C4-2B (cell line): ENCODE results near the gene PKD2L1.

Experiments
- ZFX ChIP-seq: fragments of 450-650 bp; IDR thresholded peaks from 2 replicates; pipeline ENCODE4 v1.6.1; 2017
- TF ChIP-seq, protein P1 (sequence below): fragments of 450-650 bp; conservative IDR thresholded peaks from 2 replicates; pipeline ENCODE4 v1.5.1; 2017; ENCODE audit warnings: mild to moderate bottlenecking

DNA sequence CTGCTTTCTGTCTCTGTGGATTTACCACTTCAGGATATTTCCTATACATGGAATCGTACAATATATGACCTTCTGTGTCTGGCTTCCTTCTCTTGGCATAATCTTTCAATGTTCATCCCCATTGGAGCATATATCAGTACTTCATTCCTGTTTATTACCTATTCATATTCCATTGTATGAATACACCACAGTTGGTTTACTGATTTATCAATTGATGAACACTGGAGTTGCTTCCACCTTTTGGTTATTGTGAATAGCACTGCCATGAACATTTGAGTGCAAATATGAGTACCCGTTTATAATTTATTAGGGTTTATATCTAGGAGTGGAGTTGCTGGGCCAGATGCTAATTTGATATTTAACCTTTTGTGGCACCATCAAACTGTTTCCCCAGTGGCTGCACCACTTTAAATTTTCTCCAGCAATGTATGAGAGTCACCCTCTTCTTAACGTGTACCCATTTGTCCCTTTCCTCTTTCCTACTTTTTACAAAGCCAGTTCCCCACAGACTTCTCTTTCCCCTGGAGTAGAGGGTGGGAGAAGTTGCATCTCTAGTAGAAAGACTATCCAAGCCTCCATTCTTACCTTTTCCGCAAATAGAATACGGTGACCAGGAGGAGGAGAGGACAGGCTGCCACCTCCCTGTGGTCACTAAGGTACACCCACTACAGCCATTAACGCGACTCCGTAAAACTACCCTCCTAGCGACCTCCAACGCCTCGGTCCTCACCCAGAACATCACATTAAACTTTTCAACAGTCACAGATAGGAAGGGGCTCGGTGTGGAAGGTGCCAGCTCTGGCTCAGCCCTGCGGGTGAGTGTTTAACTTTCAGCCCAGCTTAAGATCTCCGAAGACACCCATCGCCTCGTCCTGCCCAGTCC lies 42.6 kb upstream of the PKD2L1 start:
- TF ChIP-seq, protein P1, sequence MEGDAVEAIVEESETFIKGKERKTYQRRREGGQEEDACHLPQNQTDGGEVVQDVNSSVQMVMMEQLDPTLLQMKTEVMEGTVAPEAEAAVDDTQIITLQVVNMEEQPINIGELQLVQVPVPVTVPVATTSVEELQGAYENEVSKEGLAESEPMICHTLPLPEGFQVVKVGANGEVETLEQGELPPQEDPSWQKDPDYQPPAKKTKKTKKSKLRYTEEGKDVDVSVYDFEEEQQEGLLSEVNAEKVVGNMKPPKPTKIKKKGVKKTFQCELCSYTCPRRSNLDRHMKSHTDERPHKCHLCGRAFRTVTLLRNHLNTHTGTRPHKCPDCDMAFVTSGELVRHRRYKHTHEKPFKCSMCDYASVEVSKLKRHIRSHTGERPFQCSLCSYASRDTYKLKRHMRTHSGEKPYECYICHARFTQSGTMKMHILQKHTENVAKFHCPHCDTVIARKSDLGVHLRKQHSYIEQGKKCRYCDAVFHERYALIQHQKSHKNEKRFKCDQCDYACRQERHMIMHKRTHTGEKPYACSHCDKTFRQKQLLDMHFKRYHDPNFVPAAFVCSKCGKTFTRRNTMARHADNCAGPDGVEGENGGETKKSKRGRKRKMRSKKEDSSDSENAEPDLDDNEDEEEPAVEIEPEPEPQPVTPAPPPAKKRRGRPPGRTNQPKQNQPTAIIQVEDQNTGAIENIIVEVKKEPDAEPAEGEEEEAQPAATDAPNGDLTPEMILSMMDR: no peak
- no peak for TF ChIP-seq ZFX
